AG04450 (cell line): Measurements from ENCODE around the gene PTPRE. TPM values are rescaled to one million over a fixed set of nuclear protein-coding genes. Genes with fewer than 3 reads are reported as not detected.

Source experiments
- CTCF ChIA-PET: fragments of 300-600, 350-600 bp; formaldehyde crosslinking; extraction: SDS; loops from one replicate; lab custom pipeline; 2022; ENCODE audit warnings: antibody characterized with exemption, inconsistent platforms; lab: Charles Lee
- POLR2A ChIA-PET: fragments of 350-600 bp; formaldehyde crosslinking; extraction: SDS; loops from one replicate; lab custom pipeline; 2021; ENCODE audit warnings: antibody characterized with exemption, inconsistent platforms; lab: Yijun Ruan, JAX
- DNase-seq: peaks from one replicate; pipeline ENCODE4 v3.0.0-alpha.2; 2011; ENCODE audit warnings: low read depth, low spot score
- H3K27ac ChIP-seq: one replicate; pipeline ENCODE4 v1.5.1; 2012; ENCODE audit warnings: low read depth, low read length, control low read depth
- H3K27me3 ChIP-seq: one replicate; pipeline ENCODE4 v1.6.0; 2012; ENCODE audit warnings: low read length; ENCODE audit not compliant: control insufficient read depth, insufficient read depth
- H3K4me3 ChIP-seq: 2 replicates; pipeline ENCODE4 v1.5.1; 2011; ENCODE audit warnings: mild to moderate bottlenecking, low read depth, low read length, control low read depth
- H3K9me3 ChIP-seq: 2 replicates; pipeline ENCODE4 v1.5.1; 2012; ENCODE audit warnings: low read length; ENCODE audit not compliant: control insufficient read depth, insufficient read depth
- polyA plus RNA-seq: library from polyadenylated mRNA; depleted of rRNA; stranded (reverse); fragments of >200 nt; gene quantifications from 2 replicates; pipeline ENCODE4 v1.2.3, GENCODE V29; 2011
- TF ChIP-seq, protein P1 (sequence below): IDR thresholded peaks from 2 replicates; pipeline ENCODE4 v1.5.1; 2011; ENCODE audit warnings: low read depth, low read length, control low read depth, inconsistent platforms

Gene PTPRE
- polyA plus RNA-seq, 1 experiment = 0.38 TPM

DNA sequence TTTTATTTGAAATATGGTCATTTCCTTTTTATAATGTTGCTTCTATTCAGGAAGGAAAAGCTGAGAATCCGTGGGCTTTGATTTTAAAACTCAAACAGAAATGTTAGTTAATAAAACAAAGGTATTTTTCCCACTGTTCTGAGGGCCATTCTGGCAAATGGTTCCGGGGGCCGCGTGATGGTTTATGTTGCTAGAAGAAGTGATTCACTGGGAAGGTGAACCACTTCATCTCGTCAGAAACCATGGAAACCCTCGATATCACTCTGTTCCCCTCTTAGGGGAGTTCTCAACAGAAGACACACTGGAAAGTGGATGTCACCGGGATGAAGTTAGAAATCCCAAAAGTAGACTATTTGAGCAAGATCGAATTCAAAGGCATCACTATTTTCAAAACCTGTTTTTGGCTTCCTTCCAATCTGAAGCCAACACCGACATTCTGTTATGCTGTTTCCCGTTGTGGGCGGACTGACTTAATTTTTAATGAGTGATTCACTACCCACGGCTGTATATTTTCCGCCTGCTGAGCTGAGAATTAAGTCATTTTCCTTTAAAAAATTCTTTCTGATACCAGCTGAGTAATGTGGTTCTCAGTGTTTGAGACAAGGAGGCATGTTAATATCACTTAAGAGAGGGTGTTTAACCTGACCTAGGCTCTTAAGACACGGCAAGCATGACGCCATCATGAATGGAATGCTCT lies 84.1 kb downstream of the PTPRE start:
- TF ChIP-seq, protein P1, sequence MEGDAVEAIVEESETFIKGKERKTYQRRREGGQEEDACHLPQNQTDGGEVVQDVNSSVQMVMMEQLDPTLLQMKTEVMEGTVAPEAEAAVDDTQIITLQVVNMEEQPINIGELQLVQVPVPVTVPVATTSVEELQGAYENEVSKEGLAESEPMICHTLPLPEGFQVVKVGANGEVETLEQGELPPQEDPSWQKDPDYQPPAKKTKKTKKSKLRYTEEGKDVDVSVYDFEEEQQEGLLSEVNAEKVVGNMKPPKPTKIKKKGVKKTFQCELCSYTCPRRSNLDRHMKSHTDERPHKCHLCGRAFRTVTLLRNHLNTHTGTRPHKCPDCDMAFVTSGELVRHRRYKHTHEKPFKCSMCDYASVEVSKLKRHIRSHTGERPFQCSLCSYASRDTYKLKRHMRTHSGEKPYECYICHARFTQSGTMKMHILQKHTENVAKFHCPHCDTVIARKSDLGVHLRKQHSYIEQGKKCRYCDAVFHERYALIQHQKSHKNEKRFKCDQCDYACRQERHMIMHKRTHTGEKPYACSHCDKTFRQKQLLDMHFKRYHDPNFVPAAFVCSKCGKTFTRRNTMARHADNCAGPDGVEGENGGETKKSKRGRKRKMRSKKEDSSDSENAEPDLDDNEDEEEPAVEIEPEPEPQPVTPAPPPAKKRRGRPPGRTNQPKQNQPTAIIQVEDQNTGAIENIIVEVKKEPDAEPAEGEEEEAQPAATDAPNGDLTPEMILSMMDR = no peak
- CTCF ChIA-PET = interaction anchor here (1.3 kb wide), 1 partner anchor 20 kb away, joined by 4 read pairs; no protein-coding TSS in a partner anchor
- peaks cover 2% of the 10 kb centered on the region; the same call in 1 of the 2 replicates for H3K9me3 ChIP-seq
- DNase-seq = no peak
- POLR2A ChIA-PET = no interaction called here
- H3K27ac ChIP-seq = no peak overlapping the region
- no peaks in the 10 kb centered on the region for H3K27me3 ChIP-seq
- no peak overlapping the region for H3K4me3 ChIP-seq

- Histone ChIP-seq H3K4me3 (no peak overlapping the region), H3K9me3 (peaks cover under 1% of the 10 kb centered on the region; the same call in 1 of the 2 replicates), H3K27ac (peak overlapping the region; percentile 11), H3K27me3 (no peaks in the 10 kb centered on the region)
- TF ChIP-seq, protein P1 = no peak
- DNase-seq = no peak
- ChIA-PET CTCF (interaction anchor here (0.9 to 1.3 kb wide), 2 partner anchors 20 to 77 kb away, joined by 3 to 4 read pairs; no protein-coding TSS in a partner anchor), POLR2A (no interaction called here)
Observed at GRCh38 chr10:127991543-127992255, 84.8 kb downstream of the PTPRE start.

DNA sequence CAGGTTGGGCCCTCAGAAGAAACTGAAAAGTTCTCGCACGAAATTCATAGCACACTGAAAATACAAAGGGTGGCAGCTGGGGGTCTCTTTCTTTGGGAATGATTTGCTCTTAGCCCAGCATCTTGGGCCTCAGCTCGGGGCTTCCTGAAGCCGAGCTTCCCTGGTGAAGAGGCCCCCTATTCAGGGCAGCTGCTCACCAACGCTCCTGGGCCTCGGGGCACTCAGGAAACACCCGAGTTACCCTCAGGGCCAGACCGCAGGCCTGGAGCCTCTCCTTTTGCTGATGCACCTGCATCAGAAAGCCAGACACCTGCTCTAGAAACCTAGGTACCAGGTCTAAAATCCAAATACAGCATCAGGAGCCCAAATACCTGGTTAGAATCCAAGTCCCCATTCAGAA lies 85.5 kb downstream of the PTPRE start:
- Histone ChIP-seq H3K4me3 (no peak overlapping the region), H3K27ac (no peak overlapping the region), H3K9me3 (no peaks in the 10 kb centered on the region), H3K27me3 (no peaks in the 10 kb centered on the region)
- ChIA-PET POLR2A (no interaction called here), CTCF (interaction anchor here (0.9 kb wide), 1 partner anchor 77 kb away, joined by 3 read pairs; no protein-coding TSS in a partner anchor)
- TF ChIP-seq, protein P1 = no peak
- DNase-seq = no peak

DNA sequence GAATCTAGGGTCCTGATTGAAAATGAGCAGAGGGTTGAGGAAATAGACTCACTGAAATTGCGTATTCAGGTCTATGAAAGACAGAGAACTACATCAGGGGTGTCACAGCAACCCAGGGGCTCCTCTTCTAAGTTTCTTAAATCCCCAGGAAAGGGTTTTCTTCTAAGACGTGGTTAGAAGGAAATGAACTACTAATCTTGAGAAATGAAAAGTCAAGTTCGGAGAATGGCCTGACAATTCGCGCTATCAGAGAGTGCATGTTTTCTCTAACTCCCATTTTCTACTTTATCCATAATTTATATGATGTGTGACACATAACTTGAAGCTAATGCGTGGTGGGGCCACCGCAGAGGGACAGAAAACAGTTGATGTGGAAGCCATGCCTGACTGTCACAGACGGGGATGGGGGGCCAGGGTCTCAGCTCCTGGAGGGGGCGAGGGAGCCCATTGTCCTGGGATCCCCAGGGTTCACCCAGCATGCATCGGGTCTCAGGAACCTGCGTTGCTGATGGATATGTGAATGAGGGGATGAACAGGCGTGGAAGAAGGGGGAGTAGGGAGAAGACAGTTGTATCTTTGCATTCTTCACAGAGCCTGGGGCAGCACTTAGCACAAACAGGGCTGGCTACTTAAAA lies 86.3 kb downstream of the PTPRE start:
- CTCF ChIA-PET = no interaction called here
- no peaks in the 10 kb centered on the region for H3K27me3 ChIP-seq
- no peak for DNase-seq
- POLR2A ChIA-PET = no interaction called here
- H3K9me3 ChIP-seq = no peaks in the 10 kb centered on the region
- TF ChIP-seq, protein P1 = no peak
- H3K4me3 ChIP-seq = no peak overlapping the region
- no peak overlapping the region for H3K27ac ChIP-seq
